ENCODE measurements around the gene AKR1C1.
"Not testable (repeated sequence)": the region's sequence is repeated elsewhere in the genome, so short reads cannot be mapped to it uniquely, and the experiment has no call there.

Gene AKR1C1

GRCh38 chr10:5019770-5020612, 56.8 kb downstream of the AKR1C1 start:
- not testable (repeated sequence) for DNase-seq

- DNase-seq, result not testable (repeated sequence)
These were observed 58.5 kb downstream of the AKR1C1 start for GRCh38 chr10:5021624-5022290.

- DNase-seq, result no peak
These were observed 60.1 kb downstream of the AKR1C1 start for GRCh38 chr10:5023177-5023805.

DNA sequence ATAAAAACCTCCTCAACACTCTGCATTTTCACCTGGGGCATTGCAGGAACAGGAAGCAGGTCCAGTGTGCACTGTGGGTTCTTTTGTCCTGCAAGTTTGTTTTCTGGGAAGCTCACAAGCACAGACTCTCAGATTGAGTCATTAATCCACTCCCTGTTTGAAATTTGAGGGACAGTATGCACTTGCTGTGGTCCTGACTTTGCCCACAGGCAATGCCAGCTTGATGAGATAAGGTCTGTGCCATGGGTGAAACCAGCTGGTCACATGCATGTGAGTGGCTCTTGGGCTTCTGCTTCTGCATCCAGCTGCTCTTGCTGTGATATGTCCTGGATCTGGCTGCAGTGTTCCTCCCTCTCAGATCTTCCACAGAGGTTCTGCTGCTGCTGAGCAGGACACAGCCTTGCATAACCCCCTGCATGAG, 62.3 kb downstream of the AKR1C1 start:
- DNase-seq, result not testable (repeated sequence)

- no peak for DNase-seq
These were observed 67.8 kb downstream of the AKR1C1 start for GRCh38 chr10:5030989-5031388.

GRCh38 chr10:5031588-5031987, 68.4 kb downstream of the AKR1C1 start:
- not testable (repeated sequence) for DNase-seq

GRCh38 chr10:5032444-5032843, 69.2 kb downstream of the AKR1C1 start:
- not testable (repeated sequence) for DNase-seq
